Nephron (organoid): ENCODE measurements around the gene SSBP4.

Experiments used
- H3K27ac Mint-ChIP-seq, 3 experiments: 2 replicates each; pipeline ENCODE4 v1.8.0; 2020; ENCODE audit warnings: mixed read lengths in 3 of 3, mild to moderate bottlenecking in 2 of 3, moderate library complexity in 1 of 3
- H3K27me3 Mint-ChIP-seq: 2 replicates; pipeline ENCODE4 v1.8.0; 2021; ENCODE audit warnings: low read depth, mild to moderate bottlenecking, moderate library complexity, mixed read lengths
- H3K36me3 Mint-ChIP-seq: 2 replicates; pipeline ENCODE4 v1.8.0; 2020; ENCODE audit warnings: low read depth, mixed read lengths
- H3K4me1 Mint-ChIP-seq: 2 replicates; pipeline ENCODE4 v1.8.0; 2020; ENCODE audit warnings: mixed read lengths
- H3K4me3 Mint-ChIP-seq, 3 experiments: 2 replicates each; pipeline ENCODE4 v1.8.0; 2020; ENCODE audit warnings: mild to moderate bottlenecking in 3 of 3, mixed read lengths in 3 of 3, moderate library complexity in 2 of 3
- H3K9me3 Mint-ChIP-seq: 2 replicates; pipeline ENCODE4 v1.8.0; 2020; ENCODE audit warnings: mixed read lengths
- CTCF ChIP-seq, 3 experiments: fragments of 200-600 bp; sonication (generic); IDR thresholded peaks; one replicate each; pipeline ENCODE4 v1.5.0; 2021; ENCODE audit warnings: antibody characterized with exemption in 3 of 3; ENCODE audit not compliant: unreplicated experiment in 3 of 3

Gene SSBP4

GRCh38 chr19:18475004-18475453, 55.8 kb downstream of the SSBP4 start:
- no peak overlapping the region for H3K27ac Mint-ChIP-seq
- H3K4me1 Mint-ChIP-seq = peaks cover 38% of the 10 kb centered on the region
- H3K9me3 Mint-ChIP-seq = no peaks in the 10 kb centered on the region
- H3K36me3 Mint-ChIP-seq = peaks cover 13% of the 10 kb centered on the region
- H3K4me3 Mint-ChIP-seq = no peak overlapping the region
- TF ChIP-seq CTCF (IDR thresholded peaks at IDR 0.05; ENCODE audit: unreplicated experiment in 3 of 3) = no peak
- H3K27me3 Mint-ChIP-seq = no peaks in the 10 kb centered on the region

- Mint-ChIP-seq H3K4me1 (peaks cover 44% of the 10 kb centered on the region), H3K27me3 (no peaks in the 10 kb centered on the region), H3K36me3 (peaks cover 13% of the 10 kb centered on the region), H3K27ac (peak overlapping the region in 2 of 3 experiments; percentile 11 to 32), H3K9me3 (no peaks in the 10 kb centered on the region), H3K4me3 (no peak overlapping the region)
- TF ChIP-seq CTCF (IDR thresholded peaks at IDR 0.05; ENCODE audit: unreplicated experiment in 3 of 3) = no peak
These were observed 56.6 kb downstream of the SSBP4 start for GRCh38 chr19:18475762-18476331.

GRCh38 chr19:18476507-18477041, 57.4 kb downstream of the SSBP4 start:
- peak overlapping the region in 1 of 3 experiments; percentile 1 for H3K4me3 Mint-ChIP-seq
- H3K9me3 Mint-ChIP-seq = no peaks in the 10 kb centered on the region
- peaks cover 51% of the 10 kb centered on the region for H3K4me1 Mint-ChIP-seq
- peak overlapping the region in 2 of 3 experiments; percentile 6 to 15 for H3K27ac Mint-ChIP-seq
- TF ChIP-seq CTCF (IDR thresholded peaks at IDR 0.05; ENCODE audit: unreplicated experiment in 3 of 3) = no peak
- no peaks in the 10 kb centered on the region for H3K27me3 Mint-ChIP-seq
- H3K36me3 Mint-ChIP-seq = peaks cover 13% of the 10 kb centered on the region

- H3K27ac Mint-ChIP-seq = peak overlapping the region in 2 of 3 experiments; percentile 6 to 15
- H3K4me1 Mint-ChIP-seq = peaks cover 51% of the 10 kb centered on the region
- peak overlapping the region in 1 of 3 experiments; percentile 1 for H3K4me3 Mint-ChIP-seq
These were observed 58.0 kb downstream of the SSBP4 start for GRCh38 chr19:18477042-18477779.

GRCh38 chr19:18477974-18478373, 58.8 kb downstream of the SSBP4 start:
- peaks cover 53% of the 10 kb centered on the region for H3K4me1 Mint-ChIP-seq

More at GRCh38 chr19:18477042-18477779, 58.0 kb downstream of the SSBP4 start:
- TF ChIP-seq CTCF (IDR thresholded peaks at IDR 0.05; ENCODE audit: unreplicated experiment in 3 of 3) = peak in 1 of 3 experiments; percentile 10
- peaks cover 13% of the 10 kb centered on the region for H3K36me3 Mint-ChIP-seq
- no peaks in the 10 kb centered on the region for H3K27me3 Mint-ChIP-seq
- no peaks in the 10 kb centered on the region for H3K9me3 Mint-ChIP-seq

More at GRCh38 chr19:18477974-18478373, 58.8 kb downstream of the SSBP4 start:
- H3K27me3 Mint-ChIP-seq = no peaks in the 10 kb centered on the region
- TF ChIP-seq CTCF (IDR thresholded peaks at IDR 0.05; ENCODE audit: unreplicated experiment in 3 of 3) = no peak
- H3K4me3 Mint-ChIP-seq = no peak overlapping the region
- peak overlapping the region in 2 of 3 experiments; percentile 6 to 15 for H3K27ac Mint-ChIP-seq
- H3K36me3 Mint-ChIP-seq = peaks cover 13% of the 10 kb centered on the region
- H3K9me3 Mint-ChIP-seq = no peaks in the 10 kb centered on the region
